ENCODE measurements around the gene NCKAP5.

The NCKAP5 gene

DNA sequence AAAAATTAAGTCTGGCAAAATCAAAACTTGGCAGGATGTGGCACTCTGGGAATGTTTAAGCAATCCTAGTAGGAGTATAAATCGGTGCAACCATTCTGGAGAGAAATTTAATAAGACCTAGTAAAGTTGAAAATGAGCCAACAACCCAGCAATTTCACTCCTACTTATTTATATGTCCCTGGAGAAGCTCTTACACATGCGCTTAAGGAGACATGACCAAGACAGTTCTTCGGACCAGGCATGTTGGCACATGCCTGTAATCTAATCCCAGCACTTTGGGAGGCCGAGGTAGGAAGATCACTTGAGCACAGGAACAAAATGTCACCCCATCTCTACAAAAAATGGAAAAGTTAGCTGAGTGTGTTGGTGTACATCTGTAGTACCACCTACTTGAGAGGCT is 523.7 kb downstream of the NCKAP5 start:
- H3K27ac ChIP-seq (ENCODE audit: low read depth, low read length, poor library complexity, severe bottlenecking): no peak overlapping the region
- H3K9ac ChIP-seq (ENCODE audit: low read length): no peak overlapping the region
- no peaks in the 10 kb centered on the region for H3K36me3 ChIP-seq (ENCODE audit: insufficient read depth, low read length)
- H3F3A ChIP-seq (ENCODE audit: insufficient read depth, low read length): no peaks in the 10 kb centered on the region
- H3K9me2 ChIP-seq (ENCODE audit: low read depth, low read length): no peaks in the 10 kb centered on the region
- TF ChIP-seq, protein P1, sequence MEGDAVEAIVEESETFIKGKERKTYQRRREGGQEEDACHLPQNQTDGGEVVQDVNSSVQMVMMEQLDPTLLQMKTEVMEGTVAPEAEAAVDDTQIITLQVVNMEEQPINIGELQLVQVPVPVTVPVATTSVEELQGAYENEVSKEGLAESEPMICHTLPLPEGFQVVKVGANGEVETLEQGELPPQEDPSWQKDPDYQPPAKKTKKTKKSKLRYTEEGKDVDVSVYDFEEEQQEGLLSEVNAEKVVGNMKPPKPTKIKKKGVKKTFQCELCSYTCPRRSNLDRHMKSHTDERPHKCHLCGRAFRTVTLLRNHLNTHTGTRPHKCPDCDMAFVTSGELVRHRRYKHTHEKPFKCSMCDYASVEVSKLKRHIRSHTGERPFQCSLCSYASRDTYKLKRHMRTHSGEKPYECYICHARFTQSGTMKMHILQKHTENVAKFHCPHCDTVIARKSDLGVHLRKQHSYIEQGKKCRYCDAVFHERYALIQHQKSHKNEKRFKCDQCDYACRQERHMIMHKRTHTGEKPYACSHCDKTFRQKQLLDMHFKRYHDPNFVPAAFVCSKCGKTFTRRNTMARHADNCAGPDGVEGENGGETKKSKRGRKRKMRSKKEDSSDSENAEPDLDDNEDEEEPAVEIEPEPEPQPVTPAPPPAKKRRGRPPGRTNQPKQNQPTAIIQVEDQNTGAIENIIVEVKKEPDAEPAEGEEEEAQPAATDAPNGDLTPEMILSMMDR (IDR thresholded peaks at IDR 0.05; ENCODE audit: low read length): no peak
- TF ChIP-seq EZH2 (IDR thresholded peaks at IDR 0.05; ENCODE audit: borderline replicate concordance, low read length): no peak
- no peaks in the 10 kb centered on the region for H3K27me3 ChIP-seq (ENCODE audit: insufficient read depth, low read length)
- no peaks in the 10 kb centered on the region for H4K20me1 ChIP-seq (ENCODE audit: insufficient read depth, low read length)
- H3K4me1 ChIP-seq (ENCODE audit: insufficient read depth, low read length, severe bottlenecking): no peaks in the 10 kb centered on the region
- no peak overlapping the region for H2AFZ ChIP-seq (ENCODE audit: low read length)
- no peak overlapping the region for H3K4me2 ChIP-seq (ENCODE audit: low read length)
- H3K79me2 ChIP-seq (ENCODE audit: insufficient read depth, low read length): no peaks in the 10 kb centered on the region
- no peaks in the 10 kb centered on the region for H3K9me3 ChIP-seq (ENCODE audit: low read length)
- H3K4me3 ChIP-seq (ENCODE audit: low read depth, low read length, poor library complexity, severe bottlenecking): no peak overlapping the region

DNA sequence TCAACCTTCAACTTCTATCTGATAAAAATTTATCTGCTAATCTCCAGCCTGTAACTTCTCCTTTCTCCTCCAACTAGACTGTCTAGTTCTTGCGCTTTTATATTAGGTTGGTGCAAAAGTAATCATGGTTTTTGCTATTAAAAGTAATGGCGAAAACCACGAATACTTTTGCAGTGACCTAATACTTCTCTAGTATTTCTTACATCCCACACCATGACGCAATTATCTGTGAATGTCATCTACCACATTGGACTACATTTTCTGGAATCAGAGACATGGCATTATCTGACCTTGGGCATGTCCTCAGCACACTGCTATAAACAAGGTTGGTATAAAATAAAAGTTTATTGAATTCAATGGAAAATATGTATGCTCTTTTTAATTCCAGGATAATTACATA is 528.1 kb downstream of the NCKAP5 start:
- Histone ChIP-seq H3K79me2 (ENCODE audit: insufficient read depth, low read length) (no peaks in the 10 kb centered on the region), H3F3A (ENCODE audit: insufficient read depth, low read length) (no peaks in the 10 kb centered on the region), H3K9ac (ENCODE audit: low read length) (no peak overlapping the region), H3K27me3 (ENCODE audit: insufficient read depth, low read length) (no peaks in the 10 kb centered on the region), H3K27ac (ENCODE audit: low read depth, low read length, poor library complexity, severe bottlenecking) (no peak overlapping the region), H3K9me2 (ENCODE audit: low read depth, low read length) (no peaks in the 10 kb centered on the region), H3K4me2 (ENCODE audit: low read length) (no peak overlapping the region), H3K36me3 (ENCODE audit: insufficient read depth, low read length) (no peaks in the 10 kb centered on the region), H4K20me1 (ENCODE audit: insufficient read depth, low read length) (no peaks in the 10 kb centered on the region), H3K4me3 (ENCODE audit: low read depth, low read length, poor library complexity, severe bottlenecking) (no peak overlapping the region), H2AFZ (ENCODE audit: low read length) (no peak overlapping the region), H3K4me1 (ENCODE audit: insufficient read depth, low read length, severe bottlenecking) (no peaks in the 10 kb centered on the region), H3K9me3 (ENCODE audit: low read length) (no peaks in the 10 kb centered on the region)
- TF ChIP-seq, protein P1 (IDR thresholded peaks at IDR 0.05; ENCODE audit: low read length): no peak
- no peak for TF ChIP-seq EZH2 (IDR thresholded peaks at IDR 0.05; ENCODE audit: borderline replicate concordance, low read length)

DNA sequence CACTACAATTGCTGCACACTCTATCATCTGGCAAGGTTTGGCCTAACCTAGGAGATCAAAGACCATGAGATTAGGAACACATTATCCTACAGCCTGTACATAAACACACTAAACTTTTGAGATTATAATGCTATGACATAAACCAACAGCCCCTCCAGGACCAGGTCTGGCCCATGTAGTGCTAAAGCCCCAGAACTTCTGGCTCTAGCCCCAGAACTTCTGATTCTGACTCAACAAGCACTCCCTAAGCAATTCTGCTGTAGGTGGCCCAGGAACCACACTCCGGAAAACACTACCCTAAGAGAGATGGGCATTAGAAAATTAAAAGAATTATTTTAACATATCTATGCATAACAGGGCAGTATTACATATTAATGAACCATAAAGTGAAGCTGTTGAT is 528.7 kb downstream of the NCKAP5 start:
- H3F3A ChIP-seq (ENCODE audit: insufficient read depth, low read length): no peaks in the 10 kb centered on the region
- no peaks in the 10 kb centered on the region for H3K9me3 ChIP-seq (ENCODE audit: low read length)
- H3K9me2 ChIP-seq (ENCODE audit: low read depth, low read length): no peaks in the 10 kb centered on the region
- no peaks in the 10 kb centered on the region for H3K27me3 ChIP-seq (ENCODE audit: insufficient read depth, low read length)
- H2AFZ ChIP-seq (ENCODE audit: low read length): no peak overlapping the region
- H3K4me3 ChIP-seq (ENCODE audit: low read depth, low read length, poor library complexity, severe bottlenecking): no peak overlapping the region
- H3K79me2 ChIP-seq (ENCODE audit: insufficient read depth, low read length): no peaks in the 10 kb centered on the region
- H4K20me1 ChIP-seq (ENCODE audit: insufficient read depth, low read length): no peaks in the 10 kb centered on the region
- no peaks in the 10 kb centered on the region for H3K36me3 ChIP-seq (ENCODE audit: insufficient read depth, low read length)
- no peak overlapping the region for H3K27ac ChIP-seq (ENCODE audit: low read depth, low read length, poor library complexity, severe bottlenecking)
- no peak overlapping the region for H3K4me2 ChIP-seq (ENCODE audit: low read length)
- TF ChIP-seq EZH2 (IDR thresholded peaks at IDR 0.05; ENCODE audit: borderline replicate concordance, low read length): no peak
- TF ChIP-seq, protein P1 (IDR thresholded peaks at IDR 0.05; ENCODE audit: low read length): no peak
- no peaks in the 10 kb centered on the region for H3K4me1 ChIP-seq (ENCODE audit: insufficient read depth, low read length, severe bottlenecking)
- no peak overlapping the region for H3K9ac ChIP-seq (ENCODE audit: low read length)
